Measurements from ENCODE around the gene TRIM74. TPM values are rescaled to one million over a fixed set of nuclear protein-coding genes. Genes with fewer than 3 reads are reported as not detected.
"Not testable (repeated sequence)": the region's sequence is repeated elsewhere in the genome, so short reads cannot be mapped to it uniquely, and the experiment has no call there.

TRIM74 gene
- total and polyA plus RNA-seq, 2 of the 8 experiments (the other 6 are each of a cell fraction or from before 2014, with no cell fraction given): 0.52 TPM; not detected in 1

DNA sequence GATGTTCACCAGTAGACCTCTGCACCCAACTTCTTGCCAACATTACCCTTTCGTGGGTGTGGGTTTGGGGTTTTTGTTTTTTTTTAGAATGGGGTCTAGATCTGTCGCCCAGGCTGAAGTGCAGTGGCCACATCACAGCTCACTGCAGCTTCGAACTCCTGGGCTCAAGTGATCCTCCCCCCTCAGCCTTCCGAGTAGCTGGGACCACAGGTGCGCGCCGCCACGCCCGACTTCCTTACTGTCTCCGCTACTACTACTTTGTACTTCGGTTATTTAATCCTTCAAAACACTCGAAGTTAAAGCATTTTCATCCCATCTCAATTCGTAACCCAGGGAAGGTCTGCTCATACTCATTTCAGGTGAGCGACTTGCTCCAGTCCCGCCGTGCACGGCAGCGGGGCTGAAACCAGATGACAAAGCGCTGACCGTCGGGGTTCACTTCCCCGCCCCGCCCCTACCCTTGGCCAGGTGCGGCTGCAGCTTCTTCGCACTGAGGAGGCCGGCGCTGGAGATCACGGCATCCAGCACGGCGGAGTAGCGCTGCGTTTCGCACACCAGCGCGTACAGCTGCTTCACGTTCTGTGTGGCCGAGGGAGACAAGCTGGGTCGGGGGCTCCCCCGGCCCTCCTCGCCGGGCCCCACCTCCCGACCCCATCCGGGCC lies 15.2 kb downstream of the TRIM74 start:
- CTCF ChIA-PET (ENCODE audit: partially characterized antibody); H4K5ac ChIP-seq (ENCODE audit: insufficient read length, low read depth, low read length); H2BK5ac ChIP-seq (ENCODE audit: low read depth, low read length); H3K27ac ChIP-seq (ENCODE audit: low read depth, low read length); H2AK5ac ChIP-seq (ENCODE audit: low read depth, low read length); H3K14ac ChIP-seq (ENCODE audit: insufficient read length); H2BK12ac ChIP-seq (ENCODE audit: low read depth, low read length); H2BK20ac ChIP-seq (ENCODE audit: low read length); H3K4me1 ChIP-seq (replicated peaks in 1 of 4; ENCODE audit: control insufficient read depth in 3 of 4, insufficient read depth in 4 of 4, low read length in 3 of 4); H3K79me1 ChIP-seq (ENCODE audit: low read depth, low read length); H3K36me3 ChIP-seq (ENCODE audit: control insufficient read depth in 2 of 4, insufficient read depth in 4 of 4, low read length in 3 of 4); H3K9me3 ChIP-seq (ENCODE audit: insufficient read depth in 2 of 2, low read depth in 1 of 2, low read length in 1 of 2); H3K4ac ChIP-seq (replicated peaks; ENCODE audit: insufficient read length, low read depth, low read length); H3K23me2 ChIP-seq (ENCODE audit: low read depth, low read length); POLR2A ChIA-PET (ENCODE audit: partially characterized antibody); H4K91ac ChIP-seq (replicated peaks; ENCODE audit: insufficient read length, low read length); DNase-seq (ENCODE audit: low read depth in 1 of 2, low spot score in 2 of 2); H3K27me3 ChIP-seq (replicated peaks in 1 of 4; ENCODE audit: control insufficient read depth in 3 of 4, extremely low read depth in 1 of 4, insufficient read depth in 3 of 4, low read length in 3 of 4); H3K9ac ChIP-seq (replicated peaks in 1 of 4; ENCODE audit: extremely low read depth in 1 of 4, low read depth in 3 of 4, low read length in 3 of 4); H3K79me2 ChIP-seq (ENCODE audit: control insufficient read depth in 1 of 2, insufficient read depth in 2 of 2, low read length in 2 of 2); H3K23ac ChIP-seq (ENCODE audit: insufficient read length); H4K20me1 ChIP-seq (replicated peaks in 1 of 2; ENCODE audit: control insufficient read depth in 1 of 2, insufficient read depth in 2 of 2, low read length in 2 of 2); H2BK15ac ChIP-seq (ENCODE audit: low read length); H2BK120ac ChIP-seq (replicated peaks; ENCODE audit: low read depth, low read length); H4K8ac ChIP-seq (ENCODE audit: extremely low read depth, insufficient read depth, low read length); H3K56ac ChIP-seq (replicated peaks; ENCODE audit: insufficient read length, low read depth, low read length); H2AFZ ChIP-seq (ENCODE audit: low read length); FAIRE-seq; H3K18ac ChIP-seq (ENCODE audit: extremely low read depth, low read length): not testable (repeated sequence)
- 33% methylated on average over 2 of the region's 43 CpGs; no CpG with 5 or more reads in 1 of the 2 experiments for WGBS, 2 experiments (ENCODE audit: extremely low coverage in 1 of 2, insufficient coverage in 1 of 2, insufficient read length in 1 of 2, insufficient replicate concordance in 2 of 2, low coverage in 1 of 2, low lambda C conversion rate in 2 of 2, missing lambda C conversion rate in 1 of 2)
- peak overlapping the region in 1 of 2 experiments; percentile 54; a peak in 1 of 4 replicates for H3K4me2 ChIP-seq (ENCODE audit: insufficient read depth in 1 of 2, low read depth in 2 of 2, low read length in 2 of 2)
- H3K4me3 ChIP-seq (ENCODE audit: extremely low read depth in 1 of 4, insufficient read depth in 2 of 4, low read depth in 3 of 4, low read length in 4 of 4): peak overlapping the region in 2 of 4 experiments; percentile 40 to 49; a peak in 3 of 8 replicates

DNA sequence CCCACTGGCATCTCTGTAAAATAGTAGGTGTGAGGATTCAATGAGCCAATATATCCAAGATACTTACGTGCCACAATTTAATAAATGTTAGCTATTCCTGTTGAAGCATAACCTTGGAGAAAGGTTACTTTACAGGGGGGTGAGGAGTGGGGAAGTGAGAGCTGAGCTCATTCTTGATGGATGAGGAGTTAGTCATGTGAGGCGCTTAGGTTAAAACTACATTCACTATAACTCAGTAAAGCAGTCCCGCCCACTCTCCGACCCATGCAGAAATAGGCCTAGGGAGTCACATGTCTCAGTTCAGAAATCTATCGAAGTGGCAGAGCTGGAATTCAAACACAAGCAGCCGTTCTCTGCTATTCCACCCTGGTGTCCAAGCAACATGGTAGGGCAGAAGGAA lies 18.8 kb downstream of the TRIM74 start:
- H2AFZ ChIP-seq (ENCODE audit: low read length); H2BK12ac ChIP-seq (ENCODE audit: low read depth, low read length); DNase-seq (ENCODE audit: low read depth in 1 of 2, low spot score in 2 of 2); H4K91ac ChIP-seq (replicated peaks; ENCODE audit: insufficient read length, low read length); H3K23me2 ChIP-seq (ENCODE audit: low read depth, low read length); H3K56ac ChIP-seq (replicated peaks; ENCODE audit: insufficient read length, low read depth, low read length); CTCF ChIA-PET (ENCODE audit: partially characterized antibody); H2AK5ac ChIP-seq (ENCODE audit: low read depth, low read length); H3K18ac ChIP-seq (ENCODE audit: extremely low read depth, low read length); H3K23ac ChIP-seq (ENCODE audit: insufficient read length); H3K4me1 ChIP-seq (replicated peaks in 1 of 4; ENCODE audit: control insufficient read depth in 3 of 4, insufficient read depth in 4 of 4, low read length in 3 of 4); H3K27ac ChIP-seq (ENCODE audit: low read depth, low read length); H2BK15ac ChIP-seq (ENCODE audit: low read length); H4K20me1 ChIP-seq (replicated peaks in 1 of 2; ENCODE audit: control insufficient read depth in 1 of 2, insufficient read depth in 2 of 2, low read length in 2 of 2); H3K4me3 ChIP-seq (ENCODE audit: extremely low read depth in 1 of 4, insufficient read depth in 2 of 4, low read depth in 3 of 4, low read length in 4 of 4); H2BK120ac ChIP-seq (replicated peaks; ENCODE audit: low read depth, low read length); H2BK20ac ChIP-seq (ENCODE audit: low read length); H3K4me2 ChIP-seq (ENCODE audit: insufficient read depth in 1 of 2, low read depth in 2 of 2, low read length in 2 of 2); H4K5ac ChIP-seq (ENCODE audit: insufficient read length, low read depth, low read length); H3K79me1 ChIP-seq (ENCODE audit: low read depth, low read length); POLR2A ChIA-PET (ENCODE audit: partially characterized antibody); H4K8ac ChIP-seq (ENCODE audit: extremely low read depth, insufficient read depth, low read length); H3K9ac ChIP-seq (replicated peaks in 1 of 4; ENCODE audit: extremely low read depth in 1 of 4, low read depth in 3 of 4, low read length in 3 of 4); H3K9me3 ChIP-seq (ENCODE audit: insufficient read depth in 2 of 2, low read depth in 1 of 2, low read length in 1 of 2); H3K4ac ChIP-seq (replicated peaks; ENCODE audit: insufficient read length, low read depth, low read length); H2BK5ac ChIP-seq (ENCODE audit: low read depth, low read length); H3K27me3 ChIP-seq (replicated peaks in 1 of 4; ENCODE audit: control insufficient read depth in 3 of 4, extremely low read depth in 1 of 4, insufficient read depth in 3 of 4, low read length in 3 of 4); H3K14ac ChIP-seq (ENCODE audit: insufficient read length); H3K79me2 ChIP-seq (ENCODE audit: control insufficient read depth in 1 of 2, insufficient read depth in 2 of 2, low read length in 2 of 2); FAIRE-seq: not testable (repeated sequence)
- no CpG with 5 or more reads among the region's 6 CpGs for WGBS, 2 experiments (ENCODE audit: extremely low coverage in 1 of 2, insufficient coverage in 1 of 2, insufficient read length in 1 of 2, insufficient replicate concordance in 2 of 2, low coverage in 1 of 2, low lambda C conversion rate in 2 of 2, missing lambda C conversion rate in 1 of 2)
- H3K36me3 ChIP-seq (ENCODE audit: control insufficient read depth in 2 of 4, insufficient read depth in 4 of 4, low read length in 3 of 4): peaks cover 0 to 12% (median 3%) of the 10 kb centered on the region in 4 experiments; a peak in 3 of 8 replicates
